ENCODE results near the gene TMIE.
"Not testable (repeated sequence)": the region's sequence is repeated elsewhere in the genome, so short reads cannot be mapped to it uniquely, and the experiment has no call there.

The TMIE gene

DNA sequence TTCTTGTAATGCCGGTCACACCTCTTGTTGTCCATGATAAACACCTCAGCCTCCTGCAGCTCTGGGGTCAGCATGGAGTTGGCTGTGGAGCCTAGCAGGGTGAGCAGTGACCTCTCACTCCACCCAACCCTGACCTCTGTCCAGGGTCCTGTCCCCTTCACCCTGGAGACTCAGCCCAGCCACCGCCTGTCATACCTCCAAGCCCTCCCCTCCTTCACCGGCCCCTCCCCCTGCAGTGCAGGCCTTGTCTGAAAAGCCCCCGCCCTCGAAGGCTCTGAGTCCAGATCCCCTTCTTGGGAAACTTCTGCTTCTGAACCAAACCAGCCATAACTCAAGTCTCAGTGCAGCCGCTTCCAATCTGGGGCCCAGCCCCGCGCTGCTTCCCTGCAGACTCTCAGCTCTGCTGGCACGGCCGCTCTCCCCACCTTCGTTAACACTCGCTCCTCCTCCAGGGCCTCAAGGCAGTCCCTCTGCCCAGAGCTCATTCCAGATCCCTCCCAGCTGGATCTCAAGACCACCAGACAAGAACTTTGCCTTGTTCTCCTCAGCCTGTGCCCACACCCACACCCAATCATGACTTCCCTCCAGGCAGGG is 41.9 kb downstream of the TMIE start:
- H3K9me3 ChIP-seq (ENCODE audit: low read length): no peaks in the 10 kb centered on the region
- H2AFZ ChIP-seq (ENCODE audit: low read depth, low read length): no peak overlapping the region
- no peaks in the 10 kb centered on the region for H3K27me3 ChIP-seq (ENCODE audit: insufficient read depth, low read length)
- no peak overlapping the region for H3K4me3 ChIP-seq (ENCODE audit: low read length)
- H3K4me1 ChIP-seq (ENCODE audit: insufficient read depth, low read length): no peaks in the 10 kb centered on the region
- H3K36me3 ChIP-seq (ENCODE audit: insufficient read depth, low read length): no peaks in the 10 kb centered on the region

DNA sequence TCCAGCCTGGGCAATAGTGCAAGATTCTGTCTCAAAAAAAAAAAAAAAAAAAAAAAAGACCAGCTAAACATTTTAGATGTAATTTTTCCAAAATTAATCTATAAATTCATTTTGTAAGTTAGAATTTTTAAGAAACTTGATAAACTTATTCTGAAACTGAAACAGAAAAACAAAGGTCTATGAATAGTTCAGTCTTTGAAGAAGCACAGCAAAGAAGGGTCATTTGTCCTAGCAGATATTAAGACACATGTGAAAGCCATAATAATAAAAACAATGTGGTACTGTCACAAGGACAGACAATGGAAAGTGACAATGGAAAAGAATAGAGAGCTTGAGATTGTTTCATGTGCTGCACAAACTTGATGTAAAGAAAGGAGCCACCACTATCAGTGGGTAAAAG is 45.5 kb downstream of the TMIE start:
- Histone ChIP-seq H3K9me3 (ENCODE audit: low read length) (no peaks in the 10 kb centered on the region), H3K4me3 (ENCODE audit: low read length) (no peak overlapping the region), H3K27me3 (ENCODE audit: insufficient read depth, low read length) (no peaks in the 10 kb centered on the region), H2AFZ (ENCODE audit: low read depth, low read length) (no peak overlapping the region), H3K4me1 (ENCODE audit: insufficient read depth, low read length) (no peaks in the 10 kb centered on the region), H3K36me3 (ENCODE audit: insufficient read depth, low read length) (no peaks in the 10 kb centered on the region)

DNA sequence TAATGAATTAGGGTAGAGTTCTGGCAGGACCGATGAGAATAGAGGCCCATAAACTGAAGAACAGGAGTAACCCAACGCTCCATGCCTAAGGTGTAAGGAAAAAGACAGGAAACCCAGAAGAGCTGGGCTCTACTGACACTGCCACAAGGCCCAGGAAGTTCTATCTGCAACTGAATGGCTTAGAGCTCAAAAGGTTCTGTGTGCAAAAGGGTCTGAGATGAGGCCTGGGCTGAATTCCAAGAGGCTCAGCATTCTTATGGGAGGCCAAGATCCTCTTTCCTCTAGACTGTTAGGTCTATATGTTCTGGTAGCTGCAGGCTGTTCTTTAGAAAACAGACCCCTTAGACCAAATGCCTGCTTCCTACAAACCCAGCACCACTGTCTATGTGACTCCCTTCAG is 47.0 kb downstream of the TMIE start:
- Histone ChIP-seq H3K36me3 (ENCODE audit: insufficient read depth, low read length) (no peaks in the 10 kb centered on the region), H2AFZ (ENCODE audit: low read depth, low read length) (no peak overlapping the region), H3K27me3 (ENCODE audit: insufficient read depth, low read length) (no peaks in the 10 kb centered on the region), H3K4me3 (ENCODE audit: low read length) (no peak overlapping the region), H3K9me3 (ENCODE audit: low read length) (no peaks in the 10 kb centered on the region), H3K4me1 (ENCODE audit: insufficient read depth, low read length) (no peaks in the 10 kb centered on the region)

DNA sequence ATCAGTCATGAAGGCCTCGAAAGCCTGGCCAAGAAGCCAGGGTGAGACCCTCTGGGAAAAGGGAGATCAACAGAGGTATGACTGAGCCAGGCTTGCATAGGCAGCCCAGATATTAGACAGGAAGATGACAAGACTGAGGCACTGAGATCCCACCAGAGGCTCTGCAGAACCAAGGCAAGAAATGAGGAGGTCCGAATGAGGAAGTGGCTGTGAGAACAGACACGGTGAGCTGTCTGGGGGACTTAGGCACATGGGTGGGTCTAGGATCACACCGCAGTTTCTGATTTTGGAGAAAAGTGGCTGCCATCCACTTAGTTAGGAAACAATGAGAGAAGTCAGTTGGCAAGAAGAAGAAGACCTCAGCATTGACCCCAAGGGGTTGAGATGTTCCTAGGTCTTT is 47.9 kb downstream of the TMIE start:
- Histone ChIP-seq H3K27me3 (ENCODE audit: insufficient read depth, low read length) (no peaks in the 10 kb centered on the region), H3K4me1 (ENCODE audit: insufficient read depth, low read length) (no peaks in the 10 kb centered on the region), H3K4me3 (ENCODE audit: low read length) (no peak overlapping the region), H3K36me3 (ENCODE audit: insufficient read depth, low read length) (no peaks in the 10 kb centered on the region), H3K9me3 (ENCODE audit: low read length) (no peaks in the 10 kb centered on the region), H2AFZ (ENCODE audit: low read depth, low read length) (no peak overlapping the region)

DNA sequence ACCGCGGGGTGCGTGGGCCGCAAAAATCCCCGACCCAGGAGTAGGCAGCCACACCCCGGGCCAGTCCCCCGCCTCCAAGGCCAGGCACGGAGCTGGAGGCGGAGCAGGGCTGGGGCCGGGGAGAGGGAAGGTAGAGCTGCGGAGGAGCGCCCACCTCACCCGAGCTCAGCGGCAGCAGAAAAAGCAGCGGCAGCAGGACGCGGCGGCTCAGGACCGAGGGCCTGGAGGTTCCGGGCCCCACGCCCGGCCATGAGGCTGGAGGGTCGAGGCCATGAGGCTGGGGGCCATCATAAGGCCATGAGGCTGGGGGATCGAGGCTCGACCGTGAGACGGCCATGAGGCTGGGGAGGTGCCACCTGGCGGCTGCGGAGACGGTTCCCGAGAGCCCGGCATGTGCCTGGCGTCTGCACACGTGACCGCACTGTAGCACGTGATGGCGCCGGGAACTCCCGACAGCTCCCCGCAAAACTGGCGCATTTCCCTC is 49.4 kb downstream of the TMIE start:
- H2AFZ ChIP-seq (ENCODE audit: low read depth, low read length): no peak overlapping the region
- H3K27me3 ChIP-seq (ENCODE audit: insufficient read depth, low read length): no peaks in the 10 kb centered on the region
- H3K36me3 ChIP-seq (ENCODE audit: insufficient read depth, low read length): no peaks in the 10 kb centered on the region
- no peak overlapping the region for H3K4me3 ChIP-seq (ENCODE audit: low read length)
- H3K9me3 ChIP-seq (ENCODE audit: low read length): no peaks in the 10 kb centered on the region
- no peaks in the 10 kb centered on the region for H3K4me1 ChIP-seq (ENCODE audit: insufficient read depth, low read length)

DNA sequence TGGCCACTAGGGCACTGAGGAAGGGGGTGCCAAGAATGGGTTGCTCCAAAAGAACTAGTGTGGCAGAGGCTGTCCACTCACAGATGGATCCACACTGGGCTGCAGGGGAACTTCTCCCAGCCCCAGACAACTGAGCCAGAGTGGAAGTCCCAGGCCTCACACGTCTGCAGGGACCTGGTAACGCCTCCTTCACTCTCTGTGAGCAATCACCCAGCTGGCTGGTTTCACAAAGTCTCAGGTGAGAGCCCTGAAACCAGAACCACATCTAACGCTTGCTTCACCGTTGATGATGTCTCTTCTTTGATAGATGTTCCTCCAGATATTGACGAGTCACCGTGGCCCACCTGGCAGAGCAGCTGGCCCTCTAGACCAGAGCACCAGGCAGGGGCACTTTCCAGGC is 51.9 kb downstream of the TMIE start:
- not testable (repeated sequence) for H3K27me3 ChIP-seq (ENCODE audit: insufficient read depth, low read length); H3K36me3 ChIP-seq (ENCODE audit: insufficient read depth, low read length); H2AFZ ChIP-seq (ENCODE audit: low read depth, low read length); H3K4me3 ChIP-seq (ENCODE audit: low read length); H3K4me1 ChIP-seq (ENCODE audit: insufficient read depth, low read length); H3K9me3 ChIP-seq (ENCODE audit: low read length)

DNA sequence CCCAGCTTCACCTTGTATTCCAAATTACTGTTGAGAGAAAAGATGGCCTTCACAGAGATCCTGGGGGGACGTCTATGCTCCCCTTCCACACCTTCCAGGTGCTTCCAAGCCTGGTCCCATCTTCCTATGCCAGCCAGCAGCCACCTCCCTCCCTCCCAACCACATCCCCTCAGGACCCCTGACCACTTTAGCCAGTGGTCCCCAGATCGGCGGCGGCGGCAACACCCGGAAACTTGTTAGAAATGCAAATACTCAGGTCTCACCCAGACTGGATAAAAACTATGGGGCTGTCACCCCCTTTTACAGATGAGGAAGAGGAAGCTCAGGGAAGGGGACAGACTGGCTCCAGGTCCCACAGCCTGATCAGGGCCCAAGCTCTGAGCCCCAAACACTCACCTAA is 54.5 kb downstream of the TMIE start:
- Histone ChIP-seq H3K9me3 (ENCODE audit: low read length) (no peaks in the 10 kb centered on the region), H3K4me1 (ENCODE audit: insufficient read depth, low read length) (peaks cover 11% of the 10 kb centered on the region), H3K36me3 (ENCODE audit: insufficient read depth, low read length) (no peaks in the 10 kb centered on the region), H3K27me3 (ENCODE audit: insufficient read depth, low read length) (no peaks in the 10 kb centered on the region), H3K4me3 (ENCODE audit: low read length) (no peak overlapping the region), H2AFZ (ENCODE audit: low read depth, low read length) (no peak overlapping the region)

DNA sequence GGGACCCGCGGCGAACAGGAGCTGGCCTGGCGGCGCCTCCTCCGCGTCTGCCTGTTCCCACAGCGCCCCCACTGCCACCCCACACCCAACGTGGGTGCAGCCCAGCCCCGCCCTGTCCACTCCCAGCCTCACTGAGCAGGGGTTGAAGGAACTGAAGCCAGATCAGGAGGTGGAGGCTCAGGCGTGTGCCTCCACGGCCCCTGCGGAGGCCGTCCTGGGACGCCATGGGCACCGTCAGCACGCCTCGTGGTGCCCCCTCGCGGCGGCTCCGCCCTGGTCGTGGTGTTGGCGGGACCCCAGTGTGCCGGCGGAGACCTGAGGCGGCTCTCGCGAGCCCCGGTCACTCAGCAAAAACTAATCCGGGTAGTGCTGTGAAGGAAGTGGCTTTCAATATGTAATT is 55.5 kb downstream of the TMIE start:
- H3K4me1 ChIP-seq (ENCODE audit: insufficient read depth, low read length): peaks cover 11% of the 10 kb centered on the region
- H3K36me3 ChIP-seq (ENCODE audit: insufficient read depth, low read length): no peaks in the 10 kb centered on the region
- H3K27me3 ChIP-seq (ENCODE audit: insufficient read depth, low read length): no peaks in the 10 kb centered on the region
- H2AFZ ChIP-seq (ENCODE audit: low read depth, low read length): no peak overlapping the region
- no peak overlapping the region for H3K4me3 ChIP-seq (ENCODE audit: low read length)
- H3K9me3 ChIP-seq (ENCODE audit: low read length): no peaks in the 10 kb centered on the region

DNA sequence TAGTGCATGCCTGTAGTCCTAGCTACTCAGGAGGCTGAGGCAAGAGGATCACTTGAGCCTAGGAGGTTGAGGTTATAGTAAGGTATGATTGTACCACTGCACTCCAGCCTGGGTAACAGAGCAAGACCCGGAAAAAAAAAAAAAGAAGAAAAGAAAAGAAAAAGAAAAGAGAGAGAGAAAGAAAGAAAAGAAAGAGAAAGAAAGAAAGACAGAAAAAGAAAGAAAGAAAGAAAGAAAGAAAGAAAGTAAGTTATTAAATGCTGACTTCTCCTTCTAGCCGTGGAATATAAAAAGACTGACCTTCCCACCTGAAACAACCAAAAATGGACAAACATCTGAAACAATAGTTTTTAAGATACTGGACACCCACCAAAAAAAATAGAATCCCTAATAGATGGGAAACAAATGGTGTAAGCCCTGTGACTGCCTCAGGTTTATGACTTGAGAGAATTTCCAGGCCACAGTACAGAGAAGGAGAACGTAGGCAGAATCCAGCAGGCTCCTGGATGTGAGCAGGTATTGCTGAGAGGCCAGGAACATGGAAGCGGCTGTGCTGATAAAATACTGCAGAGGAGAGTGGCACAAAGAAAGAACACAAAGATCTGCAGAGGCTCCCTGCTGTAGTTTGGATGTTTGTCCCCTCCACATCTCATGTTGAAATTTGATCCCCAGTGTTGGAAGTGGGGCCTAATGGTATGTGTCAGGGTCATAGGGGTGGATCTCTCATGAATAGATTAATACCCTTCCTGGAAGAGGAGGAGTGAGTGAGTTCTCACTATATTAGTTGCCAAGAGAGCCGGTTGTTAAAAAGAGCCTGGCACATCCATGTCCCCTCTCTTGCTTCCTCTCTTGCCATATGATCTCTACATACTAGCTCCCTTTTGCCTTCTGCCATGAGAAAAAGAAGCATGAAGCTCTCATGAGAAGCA is 58.3 kb downstream of the TMIE start:
- Histone ChIP-seq H3K9me3 (ENCODE audit: low read length) (no peaks in the 10 kb centered on the region), H3K36me3 (ENCODE audit: insufficient read depth, low read length) (no peaks in the 10 kb centered on the region), H3K4me1 (ENCODE audit: insufficient read depth, low read length) (peaks cover 11% of the 10 kb centered on the region), H3K27me3 (ENCODE audit: insufficient read depth, low read length) (no peaks in the 10 kb centered on the region), H2AFZ (ENCODE audit: low read depth, low read length) (peak overlapping the region; percentile 69), H3K4me3 (ENCODE audit: low read length) (no peak overlapping the region)

Data from neuron (in vitro differentiated cells).